Astrocyte of the cerebellum (primary cell): ENCODE measurements around the gene GNB1.

ENCODE experiments used
- DNase-seq: peaks from one replicate; pipeline ENCODE4 v3.0.0-alpha.2; 2011; ENCODE audit warnings: low read depth
- H3K4me3 ChIP-seq: 2 replicates; pipeline ENCODE4 v1.5.1; 2011; ENCODE audit warnings: mild to moderate bottlenecking, low read depth, low read length, moderate library complexity
- in situ Hi-C: cut with HindIII; loops from 2 replicates; pipeline ENCODE4 v1.10.0; 2017; ENCODE audit warnings: low sequenced_read_pairs
- TF ChIP-seq, protein P1 (sequence below): IDR thresholded peaks from 2 replicates; pipeline ENCODE4 v1.5.1; 2012; ENCODE audit warnings: low read length, low read depth, moderate library complexity, mild to moderate bottlenecking; ENCODE audit errors: missing control alignments

The GNB1 gene

DNA sequence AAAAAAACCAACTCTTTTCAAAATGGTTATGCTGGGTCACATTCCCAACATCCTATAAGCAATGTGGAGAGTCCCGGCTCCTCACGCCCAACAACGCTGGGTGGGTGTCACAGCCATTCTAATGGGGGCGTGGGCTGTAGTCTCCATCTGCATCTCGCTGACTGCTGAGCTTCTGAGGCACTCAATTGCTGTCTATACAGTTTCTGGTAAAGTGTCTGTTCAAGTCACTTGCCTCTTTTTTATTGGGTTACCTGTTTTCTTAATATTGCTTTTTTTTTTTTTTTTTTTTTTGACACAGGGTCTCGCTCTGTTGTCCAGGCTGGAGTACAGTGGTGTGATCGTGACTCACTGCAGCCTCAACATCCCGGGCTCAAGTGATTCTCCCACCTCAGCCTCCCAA, 54.8 kb downstream of the GNB1 start:
- H3K4me3 ChIP-seq = no peak overlapping the region
- no peak for DNase-seq
- TF ChIP-seq, protein P1, sequence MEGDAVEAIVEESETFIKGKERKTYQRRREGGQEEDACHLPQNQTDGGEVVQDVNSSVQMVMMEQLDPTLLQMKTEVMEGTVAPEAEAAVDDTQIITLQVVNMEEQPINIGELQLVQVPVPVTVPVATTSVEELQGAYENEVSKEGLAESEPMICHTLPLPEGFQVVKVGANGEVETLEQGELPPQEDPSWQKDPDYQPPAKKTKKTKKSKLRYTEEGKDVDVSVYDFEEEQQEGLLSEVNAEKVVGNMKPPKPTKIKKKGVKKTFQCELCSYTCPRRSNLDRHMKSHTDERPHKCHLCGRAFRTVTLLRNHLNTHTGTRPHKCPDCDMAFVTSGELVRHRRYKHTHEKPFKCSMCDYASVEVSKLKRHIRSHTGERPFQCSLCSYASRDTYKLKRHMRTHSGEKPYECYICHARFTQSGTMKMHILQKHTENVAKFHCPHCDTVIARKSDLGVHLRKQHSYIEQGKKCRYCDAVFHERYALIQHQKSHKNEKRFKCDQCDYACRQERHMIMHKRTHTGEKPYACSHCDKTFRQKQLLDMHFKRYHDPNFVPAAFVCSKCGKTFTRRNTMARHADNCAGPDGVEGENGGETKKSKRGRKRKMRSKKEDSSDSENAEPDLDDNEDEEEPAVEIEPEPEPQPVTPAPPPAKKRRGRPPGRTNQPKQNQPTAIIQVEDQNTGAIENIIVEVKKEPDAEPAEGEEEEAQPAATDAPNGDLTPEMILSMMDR = no peak
- in situ Hi-C loops = no loop called here

DNA sequence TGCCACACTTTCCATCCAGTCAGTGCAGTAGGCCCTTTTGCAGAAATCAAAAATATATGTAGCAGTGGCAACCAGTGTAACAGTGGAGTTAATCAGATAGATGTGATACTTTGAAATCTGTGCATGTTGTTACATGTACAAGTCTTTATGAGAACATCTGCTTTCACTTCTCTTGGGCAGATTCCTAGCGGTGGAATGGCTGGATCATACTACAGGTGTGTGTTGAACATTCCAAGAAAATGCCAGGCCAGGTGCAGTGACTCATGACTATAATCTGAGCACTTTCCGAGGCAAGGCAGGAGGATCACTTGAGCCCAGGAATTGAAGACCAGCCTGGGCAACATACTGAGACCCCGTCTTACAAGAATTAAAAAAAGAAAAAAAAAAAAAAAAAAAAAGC, 55.3 kb downstream of the GNB1 start:
- TF ChIP-seq, protein P1 = no peak
- in situ Hi-C loops = no loop called here
- no peak overlapping the region for H3K4me3 ChIP-seq
- DNase-seq = no peak

DNA sequence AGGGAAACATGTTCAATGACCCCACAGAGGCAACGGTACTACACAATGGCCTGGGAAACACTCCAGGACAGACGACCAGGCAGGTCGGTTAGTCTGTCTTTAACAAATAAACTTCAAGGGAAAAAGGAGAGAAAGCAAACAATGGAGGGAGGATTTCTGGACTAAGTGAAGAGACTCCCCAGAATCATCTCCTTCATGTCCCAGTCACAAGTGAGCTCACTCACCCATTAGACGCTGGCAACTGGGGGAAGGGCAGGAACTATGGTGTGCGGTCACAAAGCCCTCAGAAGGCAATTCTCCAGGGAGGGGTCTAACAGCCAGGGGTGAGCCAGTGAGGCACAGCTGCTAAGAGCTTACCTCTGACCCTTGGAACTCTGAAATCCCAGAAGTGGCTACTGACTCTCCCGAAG, 57.0 kb downstream of the GNB1 start:
- in situ Hi-C loops = no loop called here
- TF ChIP-seq, protein P1 = no peak
- H3K4me3 ChIP-seq = no peak overlapping the region
- DNase-seq = no peak

DNA sequence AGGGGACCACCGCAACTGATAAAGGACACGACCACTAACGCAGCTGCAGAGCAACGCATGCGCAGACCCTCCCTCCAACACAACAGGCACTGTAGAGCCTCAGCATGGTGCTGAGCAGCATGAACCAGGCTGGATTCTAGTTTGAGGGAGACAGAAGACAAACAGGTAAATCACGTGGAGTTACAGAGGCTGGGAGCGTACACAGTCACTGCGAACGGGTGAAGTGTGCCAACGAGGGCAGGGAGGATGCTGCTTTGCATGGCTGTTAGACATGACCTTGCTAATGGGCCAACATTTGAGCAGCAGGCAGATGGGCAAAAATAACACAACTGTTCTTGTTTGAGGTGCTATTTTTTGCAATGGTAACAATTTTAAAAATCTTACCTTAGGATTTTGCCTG, 57.4 kb downstream of the GNB1 start:
- TF ChIP-seq, protein P1 = no peak
- no peak for DNase-seq
- in situ Hi-C loops = no loop called here
- H3K4me3 ChIP-seq = no peak overlapping the region

DNA sequence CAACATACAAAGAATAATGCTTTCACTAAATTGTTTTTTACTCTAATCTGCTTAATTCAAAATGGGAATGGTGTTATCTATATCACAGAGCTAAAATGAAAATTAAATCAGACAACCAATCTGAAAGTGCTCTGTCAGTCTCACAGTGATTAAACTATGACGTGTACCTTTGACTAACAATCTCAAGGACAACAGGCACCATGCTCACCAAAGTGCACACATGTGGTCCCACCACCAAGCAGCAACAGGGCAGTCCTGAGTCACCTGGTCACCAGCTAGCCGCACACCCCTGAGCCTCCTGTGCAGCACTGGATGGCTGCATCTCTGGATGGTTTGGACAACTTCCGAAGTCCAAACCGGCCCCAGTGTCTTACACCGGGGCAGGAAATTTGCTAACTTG, 58.1 kb downstream of the GNB1 start:
- no peak for DNase-seq
- TF ChIP-seq, protein P1 = no peak
- in situ Hi-C loops = no loop called here
- H3K4me3 ChIP-seq = no peak overlapping the region

DNA sequence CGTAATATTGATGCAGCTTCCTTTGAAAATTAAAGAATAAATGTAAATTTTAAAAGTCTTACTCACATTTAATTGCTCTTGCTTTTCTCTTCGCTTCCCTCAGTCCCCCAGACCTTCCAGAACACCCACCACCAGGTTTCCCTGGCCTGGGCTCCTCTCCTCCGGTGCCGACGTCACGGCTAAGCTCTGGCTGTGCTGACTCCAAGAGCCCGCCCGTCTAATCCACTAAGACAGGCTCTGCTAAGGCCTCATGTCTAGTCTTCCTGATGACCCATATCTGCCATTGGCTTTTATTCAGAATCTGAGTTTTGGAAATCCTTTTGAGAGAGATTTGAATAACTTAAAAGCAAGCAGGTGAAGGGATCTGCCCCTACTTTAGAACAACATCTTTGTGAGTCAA, 58.7 kb downstream of the GNB1 start:
- in situ Hi-C loops = no loop called here
- H3K4me3 ChIP-seq = no peak overlapping the region
- TF ChIP-seq, protein P1 = no peak
- DNase-seq = no peak
